ENCODE measurements around the gene ASPN. TPM values are rescaled to one million over a fixed set of nuclear protein-coding genes. Genes with fewer than 3 reads are reported as not detected.

The ASPN gene
- total and polyA plus RNA-seq, 10 of the 15 experiments (the other 5 are each of a cell fraction or from before 2014, with no cell fraction given) = 0.03 to 0.47 (median 0.42) TPM; not detected in 7

GRCh38 chr9:92522983-92523970 is 41.0 kb upstream of the ASPN start (continued):
- no peak for TF ChIP-seq SREBF2 (IDR thresholded peaks at IDR 0.05; ENCODE audit: low read length)

- FAIRE-seq = no peak
Measured at GRCh38 chr9:92520837-92521236, 38.5 kb upstream of the ASPN start.

More at GRCh38 chr9:92520837-92521236, 38.5 kb upstream of the ASPN start:
- in situ Hi-C loops (cut with MboI) (no loop called here), intact Hi-C loops (cut with micrococcal nuclease; ENCODE audit: unreplicated experiment) (no loop called here)
- POLR2A ChIA-PET = no interaction called here
- CTCF ChIA-PET = interaction anchor here (1.2 kb wide), 1 partner anchor 40 kb away, joined by 3 read pairs; no protein-coding TSS in a partner anchor
- no peaks in the 10 kb centered on the region for H4K20me1 ChIP-seq (ENCODE audit: control insufficient read depth, insufficient read depth)
- no peak for ATAC-seq
- H3K4me1 ChIP-seq (ENCODE audit: control insufficient read depth, insufficient read depth, low read length) = no peaks in the 10 kb centered on the region
- no peak for DNase-seq (ENCODE audit: low read depth, low spot score)
- no peak for TF ChIP-seq ZNF207 (IDR thresholded peaks at IDR 0.05; ENCODE audit: borderline replicate concordance)
- no peak for TF ChIP-seq USF2 (IDR thresholded peaks at IDR 0.05; ENCODE audit: borderline replicate concordance, low read depth, low read length)
- no peak for TF ChIP-seq BCLAF1 (IDR thresholded peaks at IDR 0.05)
- no peak for TF ChIP-seq PBX3 (IDR thresholded peaks at IDR 0.05; ENCODE audit: insufficient replicate concordance, low read depth, low read length)
- no peak for TF ChIP-seq MEF2B (IDR thresholded peaks at IDR 0.05; ENCODE audit: partially characterized antibody, poor library complexity, severe bottlenecking)
- TF ChIP-seq CBX5 (IDR thresholded peaks at IDR 0.05; ENCODE audit: low read depth) = no peak
- no peaks in the 10 kb centered on the region for H3K9me3 ChIP-seq (replicated peaks; ENCODE audit: control insufficient read depth, insufficient read depth, low read length)
- SMC1A ChIA-PET (ENCODE audit: uncharacterized antibody, unreplicated experiment) = no interaction called here
- no peak overlapping the region for H3K27ac ChIP-seq (ENCODE audit: control insufficient read depth, insufficient read depth)
- H3K9ac ChIP-seq (ENCODE audit: control insufficient read depth, insufficient read depth, low read length) = no peak overlapping the region
- H3K36me3 ChIP-seq (ENCODE audit: control insufficient read depth in 2 of 2, insufficient read depth in 2 of 2, low read length in 1 of 2) = no peaks in the 10 kb centered on the region
- H3K4me3 ChIP-seq = no peak overlapping the region
- H3K27me3 ChIP-seq (replicated peaks in 1 of 2; ENCODE audit: control insufficient read depth in 2 of 2, insufficient read depth in 2 of 2, low read length in 1 of 2) = no peaks in the 10 kb centered on the region
- no peaks in the 10 kb centered on the region for H3K79me2 ChIP-seq (ENCODE audit: control insufficient read depth, insufficient read depth, low read length)
- no peak overlapping the region for H2AFZ ChIP-seq (ENCODE audit: control insufficient read depth, low read depth, low read length)
- RAD21 ChIA-PET (ENCODE audit: unreplicated experiment) = no interaction called here
- H3K4me2 ChIP-seq (ENCODE audit: control insufficient read depth, insufficient read depth) = no peak overlapping the region
- WGBS (ENCODE audit: insufficient coverage, insufficient replicate concordance, low lambda C conversion rate, missing lambda C conversion rate) = 89% methylated on average over 2 of the region's 2 CpGs
- no TSS peak for BruUV-seq (replicated peaks)

Measured in GM12878 (cell line).